ENCODE results near the gene ARID3A.

DNA sequence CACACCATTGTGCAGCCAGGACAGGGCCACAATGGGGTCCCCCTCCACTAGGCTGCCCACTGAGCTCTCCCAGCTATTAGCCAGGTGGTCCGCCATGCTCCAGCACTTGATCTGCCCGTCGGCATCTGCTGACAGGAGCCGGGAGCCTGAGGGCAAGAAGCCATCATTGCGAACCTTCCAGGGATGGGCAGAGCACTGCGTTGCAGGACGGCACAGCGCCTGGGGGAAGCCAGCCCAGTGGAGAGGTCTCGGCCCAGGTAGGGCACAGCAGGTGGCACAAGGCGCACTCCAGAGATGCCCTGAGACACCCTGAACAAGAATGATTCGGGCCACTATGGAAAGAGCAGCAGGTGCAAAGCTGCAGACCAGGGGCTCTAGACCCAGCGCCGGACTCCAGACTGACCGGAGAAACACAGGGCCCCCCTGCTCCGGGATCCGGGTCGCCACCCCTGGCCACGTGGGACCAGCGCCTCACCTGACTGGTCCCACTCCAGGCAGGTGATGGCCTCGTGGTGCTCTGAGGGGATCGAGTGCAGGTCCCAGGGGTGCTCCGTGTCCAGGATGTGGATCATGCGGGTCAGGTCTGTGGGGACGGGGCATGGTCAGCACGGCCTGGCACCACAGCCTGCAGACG lies 36.1 kb upstream of the ARID3A start:
- TF ChIP-seq, protein P1, sequence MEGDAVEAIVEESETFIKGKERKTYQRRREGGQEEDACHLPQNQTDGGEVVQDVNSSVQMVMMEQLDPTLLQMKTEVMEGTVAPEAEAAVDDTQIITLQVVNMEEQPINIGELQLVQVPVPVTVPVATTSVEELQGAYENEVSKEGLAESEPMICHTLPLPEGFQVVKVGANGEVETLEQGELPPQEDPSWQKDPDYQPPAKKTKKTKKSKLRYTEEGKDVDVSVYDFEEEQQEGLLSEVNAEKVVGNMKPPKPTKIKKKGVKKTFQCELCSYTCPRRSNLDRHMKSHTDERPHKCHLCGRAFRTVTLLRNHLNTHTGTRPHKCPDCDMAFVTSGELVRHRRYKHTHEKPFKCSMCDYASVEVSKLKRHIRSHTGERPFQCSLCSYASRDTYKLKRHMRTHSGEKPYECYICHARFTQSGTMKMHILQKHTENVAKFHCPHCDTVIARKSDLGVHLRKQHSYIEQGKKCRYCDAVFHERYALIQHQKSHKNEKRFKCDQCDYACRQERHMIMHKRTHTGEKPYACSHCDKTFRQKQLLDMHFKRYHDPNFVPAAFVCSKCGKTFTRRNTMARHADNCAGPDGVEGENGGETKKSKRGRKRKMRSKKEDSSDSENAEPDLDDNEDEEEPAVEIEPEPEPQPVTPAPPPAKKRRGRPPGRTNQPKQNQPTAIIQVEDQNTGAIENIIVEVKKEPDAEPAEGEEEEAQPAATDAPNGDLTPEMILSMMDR (IDR thresholded peaks at IDR 0.05; ENCODE audit: insufficient read depth, low read length, poor library complexity, severe bottlenecking), result no peak
- TF ChIP-seq EZH2phosphoT487 (conservative IDR thresholded peaks at IDR 0.05; ENCODE audit: low read length), result no peak
